ENCODE measurements around the gene FMN2. TPM values are rescaled to one million over a fixed set of nuclear protein-coding genes. Genes with fewer than 3 reads are reported as not detected.

FMN2 gene
- total and polyA plus RNA-seq, 7 experiments from 2014 or later: not detected

DNA sequence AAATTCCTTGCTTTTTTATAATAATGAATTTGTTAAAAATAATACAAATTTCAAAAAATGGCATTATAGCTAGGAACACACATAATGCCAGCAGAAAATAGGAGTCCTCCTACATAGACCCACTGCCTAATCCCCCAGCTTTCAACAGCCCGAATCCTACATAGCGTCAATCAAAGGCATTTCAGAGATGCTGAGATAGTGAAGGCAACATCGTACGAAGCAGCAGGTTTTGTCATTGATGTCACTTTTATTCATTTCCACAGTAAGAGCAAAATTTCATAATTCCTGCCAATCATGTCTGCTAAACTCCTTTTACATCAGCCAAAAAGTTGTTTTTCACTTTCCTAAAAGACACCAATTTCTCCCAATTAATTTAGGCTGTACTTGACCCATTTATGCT lies 426.2 kb downstream of the FMN2 start:
- peaks cover 0 to 2% (median 0%) of the 10 kb centered on the region in 7 donors for H3K4me1 Mint-ChIP-seq
- no peaks in the 10 kb centered on the region for H3K36me3 ChIP-seq (ENCODE audit: control insufficient read depth in 2 of 3, insufficient read depth in 3 of 3, low read length in 3 of 3)
- no peaks in the 10 kb centered on the region for H3K27me3 ChIP-seq (ENCODE audit: control insufficient read depth in 2 of 2, insufficient read depth in 2 of 2, low read length in 2 of 2)
- no peak overlapping the region for H3K4me3 Mint-ChIP-seq
- ATAC-seq (no peak), DNase-seq (no peak)
- H3K4me3 ChIP-seq (ENCODE audit: low read length): no peak overlapping the region
- no peak overlapping the region for H3K27ac Mint-ChIP-seq
- peaks cover 0 to 2% (median 0%) of the 10 kb centered on the region in 5 donors for H3K36me3 Mint-ChIP-seq
- intact Hi-C loops (cut with micrococcal nuclease): no loop called here
- H3K9me3 ChIP-seq (ENCODE audit: control insufficient read depth in 2 of 3, low read length in 3 of 3): no peaks in the 10 kb centered on the region
- H3K4me1 ChIP-seq (ENCODE audit: control insufficient read depth in 2 of 2, insufficient read depth in 2 of 2, low read length in 2 of 2): no peaks in the 10 kb centered on the region
- H3K9me3 Mint-ChIP-seq: peaks cover 0 to 4% (median 0%) of the 10 kb centered on the region in 11 donors
- peaks cover 0 to 3% (median 0%) of the 10 kb centered on the region in 5 donors for H3K27me3 Mint-ChIP-seq
- H3K27ac ChIP-seq (ENCODE audit: low read depth, low read length): no peak overlapping the region
- POLR2A ChIA-PET: no interaction called here
- CTCF ChIA-PET: no interaction called here

- H3K4me3 ChIP-seq (ENCODE audit: low read length): no peak overlapping the region
- intact Hi-C loops (cut with micrococcal nuclease): no loop called here
- H3K36me3 ChIP-seq (ENCODE audit: control insufficient read depth in 2 of 3, insufficient read depth in 3 of 3, low read length in 3 of 3): no peaks in the 10 kb centered on the region
- H3K9me3 ChIP-seq (ENCODE audit: control insufficient read depth in 2 of 3, low read length in 3 of 3): no peaks in the 10 kb centered on the region
- no peaks in the 10 kb centered on the region for H3K27me3 ChIP-seq (ENCODE audit: control insufficient read depth in 2 of 2, insufficient read depth in 2 of 2, low read length in 2 of 2)
- ATAC-seq (no peak), DNase-seq (no peak)
- Mint-ChIP-seq H3K4me1 (no peaks in the 10 kb centered on the region), H3K4me3 (no peak overlapping the region), H3K27me3 (no peaks in the 10 kb centered on the region), H3K27ac (no peak overlapping the region), H3K36me3 (no peaks in the 10 kb centered on the region), H3K9me3 (peaks cover 0 to 3% (median 0%) of the 10 kb centered on the region in 11 donors)
- ChIA-PET POLR2A (no interaction called here), CTCF (no interaction called here)
- no peak overlapping the region for H3K27ac ChIP-seq (ENCODE audit: low read depth, low read length)
- no peaks in the 10 kb centered on the region for H3K4me1 ChIP-seq (ENCODE audit: control insufficient read depth in 2 of 2, insufficient read depth in 2 of 2, low read length in 2 of 2)
Observed at GRCh38 chr1:240522122-240522822, 430.6 kb downstream of the FMN2 start.

- Mint-ChIP-seq H3K4me3 (no peak overlapping the region), H3K4me1 (no peaks in the 10 kb centered on the region), H3K36me3 (no peaks in the 10 kb centered on the region), H3K27ac (no peak overlapping the region), H3K9me3 (peaks cover 0 to 3% (median 0%) of the 10 kb centered on the region in 11 donors), H3K27me3 (no peaks in the 10 kb centered on the region)
- Histone ChIP-seq H3K27me3 (ENCODE audit: control insufficient read depth in 2 of 2, insufficient read depth in 2 of 2, low read length in 2 of 2) (no peaks in the 10 kb centered on the region), H3K4me1 (ENCODE audit: control insufficient read depth in 2 of 2, insufficient read depth in 2 of 2, low read length in 2 of 2) (no peaks in the 10 kb centered on the region), H3K4me3 (ENCODE audit: low read length) (no peak overlapping the region), H3K9me3 (ENCODE audit: control insufficient read depth in 2 of 3, low read length in 3 of 3) (no peaks in the 10 kb centered on the region), H3K27ac (ENCODE audit: low read depth, low read length) (no peak overlapping the region), H3K36me3 (ENCODE audit: control insufficient read depth in 2 of 3, insufficient read depth in 3 of 3, low read length in 3 of 3) (no peaks in the 10 kb centered on the region)
- ChIA-PET POLR2A (no interaction called here), CTCF (no interaction called here)
- no peak for ATAC-seq
- intact Hi-C loops (cut with micrococcal nuclease): no loop called here
- no peak for DNase-seq
Observed at GRCh38 chr1:240524356-240525069, 432.8 kb downstream of the FMN2 start.

All from naive thymus-derived CD4-positive, alpha-beta T cell (primary cell).